GM21723 (cell line): Measurements from ENCODE around the gene IFTAP.

Source experiments
- ATAC-seq: cut with Tn5 transposase; IDR thresholded peaks from one replicate; pipeline ENCODE4 v1.9.1; 2021; ENCODE audit warnings: mild to moderate bottlenecking, moderate library complexity; ENCODE audit not compliant: unreplicated experiment

The IFTAP gene

GRCh38 chr11:36703055-36703404 is 108.7 kb downstream of the IFTAP start:
- ATAC-seq: peak; percentile 68
